Small intestine (tissue), 7 donors: ENCODE data around the gene FHIT. TPM values are rescaled to one million over a fixed set of nuclear protein-coding genes. Genes with fewer than 3 reads are reported as not detected.

Experiments used
- DNase-seq, 2 donors: peaks; one replicate each; pipeline versions ENCODE4 v3.0.0 to v3.0.0-alpha.2; 2013
- FAIRE-seq: peaks from 2 replicates; lab custom pipeline; 2012; peaks lifted over from hg19 to GRCh38; lab: Jason Lieb, UNC
- H3K27ac ChIP-seq, 3 donors: one replicate each; pipeline ENCODE4 v1.5.1; 2013; ENCODE audit warnings: low read length in 2 of 3, mild to moderate bottlenecking in 2 of 3, control low read depth in 1 of 3, inconsistent platforms in 1 of 3, low read depth in 1 of 3, moderate library complexity in 1 of 3
- H3K27me3 ChIP-seq, 3 donors: one replicate each; pipeline ENCODE4 v1.6.1; 2013; ENCODE audit warnings: low read length in 3 of 3, inconsistent platforms in 1 of 3; ENCODE audit not compliant: control insufficient read depth in 3 of 3, insufficient read depth in 3 of 3
- H3K36me3 ChIP-seq, 3 donors: one replicate each; pipeline ENCODE4 v1.6.1; 2013; ENCODE audit warnings: low read length in 3 of 3, inconsistent platforms in 1 of 3, low read depth in 1 of 3, mild to moderate bottlenecking in 1 of 3, moderate library complexity in 1 of 3; ENCODE audit not compliant: control insufficient read depth in 3 of 3, insufficient read depth in 2 of 3
- H3K4me1 ChIP-seq, 3 donors: one replicate each; pipeline ENCODE4 v1.6.1; 2013; ENCODE audit warnings: low read length in 2 of 3, inconsistent platforms in 1 of 3, low read depth in 1 of 3, mild to moderate bottlenecking in 1 of 3, moderate library complexity in 1 of 3; ENCODE audit not compliant: control insufficient read depth in 3 of 3, insufficient read depth in 2 of 3
- H3K4me3 ChIP-seq, 3 donors: one replicate each; pipeline ENCODE4 v1.5.1; 2013; ENCODE audit warnings: low read length in 3 of 3, control low read depth in 1 of 3, inconsistent platforms in 1 of 3, low read depth in 1 of 3, mild to moderate bottlenecking in 1 of 3, moderate library complexity in 1 of 3
- H3K9me3 ChIP-seq, 2 donors: one replicate each; pipeline ENCODE4 v1.6.1; 2013; ENCODE audit warnings: low read depth in 1 of 2, low read length in 1 of 2; ENCODE audit not compliant: control insufficient read depth in 2 of 2, insufficient read depth in 1 of 2
- WGBS, 3 donors: extraction: QIAGEN DNeasy Blood & Tissue Kit; methylation state at CpG; one replicate each; pipeline ENCODE4 v1.1.7; 2013; 5-methylcytosine and 5-hydroxymethylcytosine counted together
- polyA plus RNA-seq, 4 donors: library from polyadenylated mRNA; stranded (reverse) in 3 of 4; unstranded in 1 of 4; fragments of 200-250 nt in 3 of 4; fragments of 120-200 nt in 1 of 4; gene quantifications; one replicate each; pipeline versions ENCODE4 v1.2.1 to v1.2.3, GENCODE V29; 2013
- donor health status: healthy with polysubstance abuse.
- donor health status: control.
- donor health status: control.
- donor health status: Bipolar disorder and iron deficiency.
- donor health status: healthy.

FHIT gene
- polyA plus RNA-seq, 4 donors: 4.4 to 30.4 (median 7.0) TPM

DNA sequence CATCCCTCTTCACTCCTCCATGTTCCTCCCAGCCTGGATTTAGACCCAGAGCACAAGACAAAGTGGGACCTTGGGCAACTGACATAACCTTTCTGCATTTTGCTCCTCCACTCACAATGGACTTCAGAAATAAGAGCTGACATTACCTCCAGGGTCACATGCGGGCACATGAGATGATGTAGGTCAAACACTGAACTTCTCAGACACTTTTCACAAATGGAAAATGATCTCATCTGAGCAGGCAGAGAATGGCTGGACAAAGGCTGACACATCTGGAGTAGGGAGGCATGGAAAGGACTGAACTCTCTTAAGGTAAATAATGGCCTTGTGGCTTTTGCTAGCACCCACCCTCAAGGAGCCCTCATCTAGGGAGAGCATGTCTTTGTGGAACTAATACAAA lies 1352.2 kb downstream of the FHIT start:
- DNase-seq (no peak), FAIRE-seq (no peak)
- Histone ChIP-seq H3K27ac (no peak overlapping the region), H3K36me3 (no peaks in the 10 kb centered on the region), H3K4me1 (no peaks in the 10 kb centered on the region), H3K27me3 (no peaks in the 10 kb centered on the region), H3K4me3 (no peak overlapping the region), H3K9me3 (no peaks in the 10 kb centered on the region)
- WGBS, 3 donors: 96 to 98% (median 97%) methylated on average over 1 of the region's 1 CpG

DNA sequence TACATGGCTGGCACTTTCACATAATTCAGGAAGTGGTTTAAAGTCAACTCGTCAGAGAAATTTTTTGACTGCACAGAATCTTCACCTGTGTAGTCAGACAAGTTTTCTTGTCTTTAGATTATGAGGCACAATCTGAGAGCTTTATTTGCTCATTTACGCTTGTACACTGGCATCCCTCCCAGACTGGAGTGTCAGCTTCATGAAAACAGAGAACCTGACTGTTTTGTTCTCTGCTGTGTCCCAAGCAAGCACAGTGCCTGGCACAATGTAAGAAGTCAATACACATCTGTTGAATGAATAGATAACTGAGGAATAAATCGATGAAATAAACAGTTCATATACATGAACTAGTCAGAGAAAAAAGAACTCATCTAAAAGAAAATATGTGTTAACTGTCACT lies 1355.3 kb downstream of the FHIT start:
- FAIRE-seq: no peak
- Histone ChIP-seq H3K36me3 (no peaks in the 10 kb centered on the region), H3K27ac (no peak overlapping the region), H3K9me3 (no peaks in the 10 kb centered on the region), H3K4me3 (no peak overlapping the region), H3K27me3 (no peaks in the 10 kb centered on the region), H3K4me1 (no peaks in the 10 kb centered on the region)
- 54 to 66% (median 58%) methylated on average over 3 of the region's 3 CpGs for WGBS, 3 donors
- no peak for DNase-seq

DNA sequence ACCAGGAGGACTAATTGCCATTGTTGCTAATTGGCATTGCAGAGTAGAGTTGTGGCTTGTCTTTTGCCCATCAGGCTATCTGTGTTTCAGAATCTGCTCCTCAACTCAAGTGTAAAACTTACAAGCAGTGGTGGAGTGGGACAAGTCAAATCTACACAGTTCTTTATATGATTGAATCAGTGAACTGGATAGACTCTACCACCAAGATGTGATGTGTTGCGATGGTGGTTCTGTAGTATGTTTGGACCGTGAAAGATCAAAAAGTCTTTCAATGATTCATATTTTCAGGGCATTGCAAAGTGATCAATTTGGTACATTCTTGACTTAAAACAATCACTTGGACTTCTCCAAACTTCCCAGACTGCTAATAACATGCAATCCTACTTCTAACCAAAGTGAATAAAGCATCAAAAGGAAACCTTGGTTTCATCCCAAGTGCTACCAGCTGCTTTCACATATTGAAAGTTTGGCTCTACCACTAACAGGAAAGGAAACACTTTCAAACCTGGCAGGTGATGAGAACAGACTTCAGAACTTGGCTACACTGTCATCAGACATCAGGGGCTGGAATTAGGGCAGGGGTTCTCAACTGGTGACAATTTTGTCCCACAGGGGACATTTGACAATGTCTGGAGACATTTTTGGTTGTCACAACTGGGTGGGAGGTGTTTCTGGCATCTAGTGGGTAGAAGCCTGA lies 1356.7 kb downstream of the FHIT start:
- no peak for FAIRE-seq
- Histone ChIP-seq H3K9me3 (no peaks in the 10 kb centered on the region), H3K27ac (no peak overlapping the region), H3K27me3 (no peaks in the 10 kb centered on the region), H3K36me3 (no peaks in the 10 kb centered on the region), H3K4me3 (no peak overlapping the region), H3K4me1 (no peaks in the 10 kb centered on the region)
- whole genome bisulfite sequencing, 3 donors: 91 to 96% (median 94%) methylated on average over 2 of the region's 2 CpGs
- no peak for DNase-seq

DNA sequence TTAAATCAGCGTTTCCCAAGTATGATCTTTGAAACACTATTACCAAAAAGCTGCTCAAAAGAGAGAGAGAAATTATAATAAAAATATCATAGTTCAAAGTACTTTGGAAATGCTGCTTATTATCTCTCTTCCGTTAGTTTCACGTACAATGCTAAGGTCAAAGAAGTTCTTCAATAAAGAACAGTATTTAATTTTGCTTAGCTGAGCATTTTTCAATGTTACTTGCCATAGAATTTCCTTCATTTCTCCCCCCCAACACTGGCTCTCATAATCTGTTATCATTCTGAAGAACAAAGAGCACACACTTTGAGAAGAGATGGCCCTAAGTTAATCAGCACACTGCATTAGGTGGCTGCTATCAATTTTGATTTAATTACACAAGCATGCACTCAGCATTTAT lies 1360.6 kb downstream of the FHIT start:
- no peaks in the 10 kb centered on the region for H3K9me3 ChIP-seq
- DNase-seq (no peak), FAIRE-seq (no peak)
- H3K27me3 ChIP-seq: no peaks in the 10 kb centered on the region
- H3K4me1 ChIP-seq: peaks cover 0 to 6% (median 0%) of the 10 kb centered on the region in 3 donors
- no peak overlapping the region for H3K27ac ChIP-seq
- WGBS, 3 donors: 84 to 92% (median 92%) methylated on average over 3 of the region's 3 CpGs
- no peaks in the 10 kb centered on the region for H3K36me3 ChIP-seq
- H3K4me3 ChIP-seq: no peak overlapping the region

DNA sequence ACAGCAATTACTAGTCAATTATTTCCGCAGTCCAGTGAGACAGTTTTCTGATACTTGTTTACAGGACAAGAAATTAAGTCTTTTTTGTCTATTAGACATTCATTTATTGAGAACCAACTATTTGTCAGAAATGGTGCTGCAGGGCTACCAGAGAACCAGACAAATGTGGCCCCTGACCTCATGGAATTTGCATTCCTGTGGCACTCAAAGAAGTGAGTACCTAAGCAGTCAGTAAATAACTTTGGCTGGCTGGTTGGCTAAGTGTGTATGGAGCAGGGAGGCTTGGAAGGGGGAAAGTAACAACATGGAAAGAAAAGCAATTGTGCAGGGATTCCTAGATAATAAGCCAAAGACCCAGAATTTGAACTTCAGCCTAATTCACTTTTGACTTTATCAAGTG lies 1364.5 kb downstream of the FHIT start:
- H3K36me3 ChIP-seq: no peaks in the 10 kb centered on the region
- H3K4me3 ChIP-seq: no peak overlapping the region
- no peak for FAIRE-seq
- no peak overlapping the region for H3K27ac ChIP-seq
- H3K4me1 ChIP-seq: peaks cover 0 to 6% (median 0%) of the 10 kb centered on the region in 3 donors
- no peaks in the 10 kb centered on the region for H3K27me3 ChIP-seq
- H3K9me3 ChIP-seq: no peaks in the 10 kb centered on the region
- DNase-seq: no peak
- whole genome bisulfite sequencing, 3 donors: 94 to 100% (median 97%) methylated on average over 1 of the region's 1 CpG

DNA sequence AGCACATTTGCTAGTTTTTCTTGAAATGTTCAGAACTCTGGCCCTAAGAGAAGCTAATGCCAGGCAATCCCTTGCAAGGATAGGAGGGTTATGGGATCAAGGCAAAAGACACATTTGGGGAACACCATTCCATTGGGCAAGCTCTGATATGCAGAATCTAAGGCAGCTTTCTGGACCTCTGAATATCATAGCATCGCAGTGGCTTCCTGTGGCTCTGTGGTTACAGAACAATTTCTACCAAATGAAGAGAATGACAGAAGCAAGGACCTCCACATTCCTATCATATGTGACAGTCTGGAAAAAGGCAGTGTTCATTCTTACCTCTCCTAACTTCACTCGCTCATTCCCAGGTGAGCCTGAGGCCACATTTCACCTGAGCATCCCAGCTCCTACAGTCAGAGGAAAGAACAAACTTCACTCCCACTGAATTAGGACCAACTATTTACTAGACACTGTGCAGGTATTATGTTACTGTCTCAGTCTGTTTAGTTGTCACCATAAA lies 1365.3 kb downstream of the FHIT start:
- Histone ChIP-seq H3K27ac (no peak overlapping the region), H3K36me3 (no peaks in the 10 kb centered on the region), H3K9me3 (no peaks in the 10 kb centered on the region), H3K4me3 (no peak overlapping the region), H3K27me3 (no peaks in the 10 kb centered on the region), H3K4me1 (peaks cover 0 to 6% (median 0%) of the 10 kb centered on the region in 3 donors)
- WGBS, 3 donors: 86 to 95% (median 88%) methylated on average over 2 of the region's 2 CpGs
- DNase-seq: no peak
- FAIRE-seq: no peak

DNA sequence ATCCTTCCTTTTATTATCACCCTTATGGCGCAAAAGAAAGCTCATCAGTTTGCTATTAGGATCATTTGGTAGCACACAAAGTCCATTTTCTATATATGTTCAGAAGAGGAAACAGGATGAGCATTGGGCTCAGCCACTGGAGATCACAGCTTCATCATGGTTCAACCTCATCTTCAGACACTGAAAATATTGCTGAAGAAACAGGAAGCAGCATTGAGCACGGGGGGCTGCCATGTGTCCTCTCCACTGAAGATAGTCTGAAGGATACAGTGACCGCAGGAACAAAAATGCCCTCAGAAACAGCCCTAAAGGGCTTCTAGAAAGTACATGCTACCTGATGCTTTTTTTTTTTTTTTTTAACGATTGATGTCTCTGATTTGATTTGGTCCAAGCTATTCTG lies 1366.2 kb downstream of the FHIT start:
- Histone ChIP-seq H3K27ac (no peak overlapping the region), H3K4me1 (peaks cover 0 to 6% (median 0%) of the 10 kb centered on the region in 3 donors), H3K9me3 (no peaks in the 10 kb centered on the region), H3K36me3 (no peaks in the 10 kb centered on the region), H3K4me3 (no peak overlapping the region), H3K27me3 (no peaks in the 10 kb centered on the region)
- WGBS, 3 donors: 87 to 91% (median 88%) methylated on average over 4 of the region's 4 CpGs
- FAIRE-seq: no peak
- no peak for DNase-seq

DNA sequence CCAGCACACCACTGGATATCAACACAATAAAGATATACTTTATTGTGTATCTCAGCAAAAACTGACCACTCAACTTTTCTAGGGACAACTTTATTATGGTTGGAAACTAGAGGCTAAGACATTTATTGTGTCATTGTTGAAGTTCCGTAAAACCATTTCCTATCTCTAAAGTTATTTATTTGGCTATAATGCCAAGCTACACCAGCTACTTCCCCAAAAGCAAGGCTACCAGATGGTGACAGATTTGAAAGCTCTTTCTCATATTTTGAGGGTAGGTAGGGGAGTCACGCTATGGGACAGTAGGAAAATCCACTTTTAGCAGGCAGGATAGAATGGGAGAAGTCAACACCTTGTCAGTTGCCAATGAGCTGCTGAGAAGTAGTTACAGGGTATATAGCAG lies 1366.8 kb downstream of the FHIT start:
- DNase-seq: no peak
- no peak for FAIRE-seq

DNA sequence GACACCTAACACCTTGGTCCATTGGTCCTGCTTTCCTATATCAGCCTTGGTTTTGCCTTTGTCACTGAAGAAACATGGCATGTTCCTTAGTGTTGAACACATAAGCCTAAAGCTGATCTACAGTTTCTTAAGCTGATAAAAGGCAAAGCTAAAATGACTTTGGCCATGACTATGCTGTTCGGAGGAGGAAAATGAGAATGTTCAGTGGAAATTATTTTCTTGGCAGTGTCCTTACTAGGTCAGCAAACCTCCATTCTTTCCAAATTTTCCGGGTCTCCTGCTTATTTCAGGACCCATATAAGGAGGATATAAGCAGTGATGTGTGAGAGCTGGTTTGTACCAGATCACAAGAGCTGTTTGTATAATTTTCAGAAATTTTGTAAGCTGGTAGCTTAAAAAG lies 1368.5 kb downstream of the FHIT start:
- Histone ChIP-seq H3K4me3 (no peak overlapping the region), H3K27me3 (no peaks in the 10 kb centered on the region), H3K9me3 (no peaks in the 10 kb centered on the region), H3K4me1 (peaks cover 0 to 3% (median 0%) of the 10 kb centered on the region in 3 donors), H3K36me3 (no peaks in the 10 kb centered on the region), H3K27ac (no peak overlapping the region)
- DNase-seq (no peak), FAIRE-seq (no peak)
- WGBS, 3 donors: 69 to 87% (median 86%) methylated on average over 2 of the region's 2 CpGs

More for the DNA sequence above, 1366.8 kb downstream of the FHIT start:
- Histone ChIP-seq H3K9me3 (no peaks in the 10 kb centered on the region), H3K36me3 (no peaks in the 10 kb centered on the region), H3K4me1 (peaks cover 0 to 6% (median 0%) of the 10 kb centered on the region in 3 donors), H3K4me3 (no peak overlapping the region), H3K27me3 (no peaks in the 10 kb centered on the region), H3K27ac (no peak overlapping the region)
- 78 to 81% (median 80%) methylated on average over 2 of the region's 2 CpGs for WGBS, 3 donors
